ENCODE measurements around the gene ATP8B2. TPM values are rescaled to one million over a fixed set of nuclear protein-coding genes. Genes with fewer than 3 reads are reported as not detected.

Gene ATP8B2
- total and polyA plus RNA-seq, 11 donors = 7.2 to 45.0 (median 15.5) TPM

GRCh38 chr1:154326546-154327465 lies 1.5 kb downstream of the ATP8B2 start:
- DNase-seq (peak in 4 of 5 donors; percentile 38 to 70 (median 49)), ATAC-seq (peak; percentile 1 to 39 (median 36))
- H3K27ac ChIP-seq = peak overlapping the region; percentile 58 to 94 (median 88)
- WGBS, 4 donors = 57 to 64% (median 62%) methylated on average over 6 of the region's 6 CpGs
- intact Hi-C loops (cut with DNase I) = loop anchor here in 5 of 10 donors (2.0 to 10.0 kb wide), 3 partner anchors 54 to 132 kb away; partner anchors contain the start of genes HAX1 (in 4 of the 5) and TPM3 (in 1 of the 5)
- H3K4me3 ChIP-seq = peak overlapping the region in 11 of 12 donors; percentile 70 to 99 (median 75)
- no peaks in the 10 kb centered on the region for H3K9me3 ChIP-seq
- TF ChIP-seq POLR2A (IDR thresholded peaks at IDR 0.05) (no peak), CTCF (IDR thresholded peaks at IDR 0.05) (peak in 4 of 12 donors; percentile 12 to 32 (median 22))
- H3K36me3 ChIP-seq = peaks cover 0 to 21% (median 11%) of the 10 kb centered on the region in 9 donors
- peaks cover 0 to 59% (median 33%) of the 10 kb centered on the region in 12 donors for H3K4me1 ChIP-seq
- H3K27me3 ChIP-seq = peaks cover 0 to 3% (median 0%) of the 10 kb centered on the region in 9 donors

GRCh38 chr1:154327466-154328317 lies 2.4 kb downstream of the ATP8B2 start:
- H3K27me3 ChIP-seq = peaks cover 0 to 3% (median 0%) of the 10 kb centered on the region in 9 donors
- H3K9me3 ChIP-seq = no peaks in the 10 kb centered on the region
- H3K4me1 ChIP-seq = peaks cover 0 to 59% (median 33%) of the 10 kb centered on the region in 12 donors
- DNase-seq (no peak), ATAC-seq (no peak)
- peak overlapping the region in 10 of 12 donors; percentile 40 to 94 (median 88) for H3K27ac ChIP-seq
- H3K4me3 ChIP-seq = peak overlapping the region in 11 of 12 donors; percentile 14 to 72 (median 55)
- peaks cover 0 to 30% (median 20%) of the 10 kb centered on the region in 9 donors for H3K36me3 ChIP-seq
- WGBS, 4 donors = 37 to 43% (median 40%) methylated on average over 5 of the region's 5 CpGs
- intact Hi-C loops (cut with DNase I) = loop anchor here in 5 of 10 donors (2.0 to 10.0 kb wide), 3 partner anchors 55 to 133 kb away; partner anchors contain the start of genes HAX1 (in 4 of the 5) and TPM3 (in 1 of the 5)
- no peak for TF ChIP-seq POLR2A (IDR thresholded peaks at IDR 0.05)
- TF ChIP-seq CTCF (IDR thresholded peaks at IDR 0.05) = no peak

GRCh38 chr1:154328318-154329151 lies 3.2 kb downstream of the ATP8B2 start:
- Histone ChIP-seq H3K27me3 (peaks cover 0 to 3% (median 0%) of the 10 kb centered on the region in 9 donors), H3K9me3 (no peaks in the 10 kb centered on the region), H3K36me3 (peaks cover 0 to 36% (median 27%) of the 10 kb centered on the region in 9 donors), H3K4me1 (peaks cover 0 to 59% (median 33%) of the 10 kb centered on the region in 12 donors), H3K4me3 (peak overlapping the region in 11 of 12 donors; percentile 14 to 72 (median 55)), H3K27ac (peak overlapping the region in 9 of 12 donors; percentile 15 to 94 (median 71))
- 5 to 11% (median 8%) methylated on average over 52 to 76 of the region's 76 CpGs for WGBS, 4 donors
- intact Hi-C loops (cut with DNase I) = loop anchor here in 3 of 10 donors (5.0 to 10.0 kb wide), 2 partner anchors 56 to 134 kb away; partner anchors contain the start of genes HAX1 (in 2 of the 3) and TPM3 (in 1 of the 3)
- peak; percentile 86 to 93 (median 90) for DNase-seq
- peak; percentile 19 to 81 (median 70) for ATAC-seq
- peak in 1 of 12 donors; percentile 4 for TF ChIP-seq CTCF (IDR thresholded peaks at IDR 0.05)
- no peak for TF ChIP-seq POLR2A (IDR thresholded peaks at IDR 0.05)
